ENCODE results near the gene FANCD2. TPM values are rescaled to one million over a fixed set of nuclear protein-coding genes. Genes with fewer than 3 reads are reported as not detected.
"Not testable (repeated sequence)": the region's sequence is repeated elsewhere in the genome, so short reads cannot be mapped to it uniquely, and the experiment has no call there.

FANCD2 gene
- total RNA-seq, 2 donors from 2014 or later = 1.7 to 2.0 TPM

- Histone ChIP-seq H3K27ac (no peak overlapping the region), H3K4me1 (peaks cover 0 to 26% of the 10 kb centered on the region in 2 donors), H3K36me3 (no peaks in the 10 kb centered on the region), H3K27me3 (no peaks in the 10 kb centered on the region), H3K4me3 (no peak overlapping the region), H3K9me3 (no peaks in the 10 kb centered on the region)
- no peak for TF ChIP-seq CTCF (IDR thresholded peaks at IDR 0.05)
- no peak for DNase-seq (ENCODE audit: low spot score)
Observed at GRCh38 chr3:10006048-10006761, 20.0 kb upstream of the FANCD2 start.

- H3K36me3 ChIP-seq = no peaks in the 10 kb centered on the region
- peaks cover 0 to 31% of the 10 kb centered on the region in 2 donors for H3K4me1 ChIP-seq
- no peak overlapping the region for H3K27ac ChIP-seq
- no peak for TF ChIP-seq CTCF (IDR thresholded peaks at IDR 0.05)
- DNase-seq (ENCODE audit: low spot score) = no peak
- no peaks in the 10 kb centered on the region for H3K9me3 ChIP-seq
- no peaks in the 10 kb centered on the region for H3K27me3 ChIP-seq
- no peak overlapping the region for H3K4me3 ChIP-seq
Observed at GRCh38 chr3:10006762-10007090, 19.5 kb upstream of the FANCD2 start.

- TF ChIP-seq CTCF (IDR thresholded peaks at IDR 0.05) = no peak
- no peaks in the 10 kb centered on the region for H3K9me3 ChIP-seq
- H3K4me3 ChIP-seq = no peak overlapping the region
- DNase-seq (ENCODE audit: low spot score) = no peak
- no peaks in the 10 kb centered on the region for H3K36me3 ChIP-seq
- H3K4me1 ChIP-seq = peaks cover 0 to 33% of the 10 kb centered on the region in 2 donors
- H3K27ac ChIP-seq = no peak overlapping the region
- H3K27me3 ChIP-seq = no peaks in the 10 kb centered on the region
Observed at GRCh38 chr3:10007126-10007782, 19.0 kb upstream of the FANCD2 start.

- H3K9me3 ChIP-seq; H3K36me3 ChIP-seq; H3K27me3 ChIP-seq; H3K4me3 ChIP-seq; H3K27ac ChIP-seq; DNase-seq (ENCODE audit: low spot score): not testable (repeated sequence)
- peaks cover 0 to 33% of the 10 kb centered on the region in 2 donors for H3K4me1 ChIP-seq
Observed at GRCh38 chr3:10008216-10008587, 18.0 kb upstream of the FANCD2 start.

GRCh38 chr3:10008588-10009344 is 17.5 kb upstream of the FANCD2 start:
- no peaks in the 10 kb centered on the region for H3K36me3 ChIP-seq
- H3K4me3 ChIP-seq = peak overlapping the region; percentile 43 to 56
- peak overlapping the region; percentile 57 to 68 for H3K27ac ChIP-seq
- peaks cover 0 to 33% of the 10 kb centered on the region in 2 donors for H3K4me1 ChIP-seq
- no peaks in the 10 kb centered on the region for H3K27me3 ChIP-seq
- no peaks in the 10 kb centered on the region for H3K9me3 ChIP-seq
- DNase-seq (ENCODE audit: low spot score) = peak; percentile 91
- no peak for TF ChIP-seq CTCF (IDR thresholded peaks at IDR 0.05)

GRCh38 chr3:10010421-10010877 is 15.8 kb upstream of the FANCD2 start:
- no peaks in the 10 kb centered on the region for H3K36me3 ChIP-seq
- TF ChIP-seq CTCF (IDR thresholded peaks at IDR 0.05) = no peak
- peak overlapping the region; percentile 76 to 84 for H3K27ac ChIP-seq
- H3K9me3 ChIP-seq = no peaks in the 10 kb centered on the region
- DNase-seq (ENCODE audit: low spot score) = no peak
- H3K27me3 ChIP-seq = no peaks in the 10 kb centered on the region
- peak overlapping the region; percentile 56 to 73 for H3K4me3 ChIP-seq
- peaks cover 0 to 44% of the 10 kb centered on the region in 2 donors for H3K4me1 ChIP-seq
